Left renal pelvis (tissue), 4 donors: Measurements from ENCODE around the gene KRT80. TPM values are rescaled to one million over a fixed set of nuclear protein-coding genes. Genes with fewer than 3 reads are reported as not detected.

Experiments
- DNase-seq, 4 donors: peaks; one replicate each; pipeline ENCODE4 v3.0.0-alpha.2; 2013; ENCODE audit warnings: low read depth in 4 of 4, low spot score in 3 of 4
- polyA plus RNA-seq, 4 donors: library from polyadenylated mRNA; unstranded; fragments of 120-200 nt; gene quantifications; one replicate each; pipeline ENCODE4 v1.2.1, GENCODE V29; 2013; ENCODE audit not compliant: insufficient read length in 4 of 4

The KRT80 gene
- polyA plus RNA-seq, 4 donors, result 0.11 to 1.5 (median 0.97) TPM

DNA sequence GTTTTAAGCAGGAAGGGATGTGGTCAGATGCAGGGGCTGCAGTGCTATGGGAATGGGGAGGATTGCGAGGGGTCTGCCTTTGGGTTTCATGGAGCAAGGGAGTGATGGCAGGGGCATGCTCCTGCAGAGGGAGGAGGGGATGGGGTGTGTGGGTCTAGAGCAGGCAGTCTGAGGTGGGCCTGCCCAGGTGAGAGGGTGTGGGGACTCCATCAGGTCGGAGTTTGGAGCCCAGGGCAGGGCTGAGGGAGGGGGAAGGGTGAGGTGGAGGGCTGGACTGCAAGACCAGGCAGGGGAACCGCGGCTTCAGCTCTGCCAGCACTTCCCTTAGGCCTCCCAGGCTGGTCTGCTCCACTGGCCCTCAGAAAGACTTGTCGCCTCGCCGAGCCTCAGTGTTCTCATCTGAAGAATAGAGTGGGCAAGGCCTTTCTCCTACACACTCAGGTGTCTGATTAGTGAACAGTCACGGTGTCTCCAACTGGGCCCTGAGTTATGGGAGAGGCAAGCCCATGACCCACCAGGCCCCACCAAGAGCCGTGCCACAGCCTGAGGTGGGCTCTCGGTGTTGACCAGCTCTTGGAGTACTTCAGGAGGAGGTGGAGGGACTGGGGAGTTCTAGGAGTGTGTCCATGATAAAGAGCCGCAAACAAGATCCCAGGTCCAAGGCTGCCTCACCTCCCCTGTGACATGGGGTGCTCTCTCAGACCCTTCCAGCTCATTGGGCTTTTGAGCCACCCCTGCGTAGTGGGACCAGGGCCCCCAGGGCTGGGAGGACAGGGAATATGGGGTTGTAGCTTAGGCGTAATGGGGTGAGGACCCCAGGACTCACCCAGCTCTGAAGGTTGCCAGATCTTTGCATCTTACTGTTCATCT, 20.1 kb upstream of the KRT80 start:
- no peak for DNase-seq

DNA sequence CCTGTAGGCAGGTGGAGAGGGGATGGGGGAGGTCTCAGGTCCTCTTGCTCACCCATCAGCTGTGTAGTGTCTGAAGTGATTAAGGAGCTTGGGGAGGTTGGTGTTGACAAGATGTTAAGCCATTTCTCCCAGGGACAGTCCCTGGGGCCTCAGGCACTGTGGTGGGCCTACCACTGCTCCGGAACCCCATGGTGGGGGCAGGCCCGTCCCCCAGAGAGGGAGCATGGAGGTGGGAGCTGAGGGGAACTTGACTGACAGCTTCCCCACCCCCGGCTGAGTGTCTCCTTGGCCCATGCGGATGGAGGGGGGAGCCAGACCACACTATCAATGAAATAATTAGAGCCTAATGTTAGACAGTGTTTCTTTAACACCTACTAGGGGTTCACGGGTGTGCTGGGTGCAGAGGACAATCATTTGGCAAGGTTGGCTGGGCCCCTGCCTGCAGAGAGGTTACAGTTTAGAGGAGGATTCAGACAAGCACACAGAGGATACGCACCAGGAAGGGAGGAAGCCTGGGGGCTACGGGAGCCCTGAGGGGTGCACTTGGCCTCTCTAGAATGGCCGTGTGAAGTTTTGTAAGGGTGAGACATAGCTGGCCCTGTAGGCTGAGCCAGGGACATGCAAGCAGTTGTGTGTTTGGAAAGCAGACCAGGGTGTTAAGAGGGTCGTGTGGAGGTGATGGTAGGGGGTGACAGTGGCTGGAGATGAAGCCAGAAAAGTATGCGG, 19.3 kb upstream of the KRT80 start:
- no peak for DNase-seq

DNA sequence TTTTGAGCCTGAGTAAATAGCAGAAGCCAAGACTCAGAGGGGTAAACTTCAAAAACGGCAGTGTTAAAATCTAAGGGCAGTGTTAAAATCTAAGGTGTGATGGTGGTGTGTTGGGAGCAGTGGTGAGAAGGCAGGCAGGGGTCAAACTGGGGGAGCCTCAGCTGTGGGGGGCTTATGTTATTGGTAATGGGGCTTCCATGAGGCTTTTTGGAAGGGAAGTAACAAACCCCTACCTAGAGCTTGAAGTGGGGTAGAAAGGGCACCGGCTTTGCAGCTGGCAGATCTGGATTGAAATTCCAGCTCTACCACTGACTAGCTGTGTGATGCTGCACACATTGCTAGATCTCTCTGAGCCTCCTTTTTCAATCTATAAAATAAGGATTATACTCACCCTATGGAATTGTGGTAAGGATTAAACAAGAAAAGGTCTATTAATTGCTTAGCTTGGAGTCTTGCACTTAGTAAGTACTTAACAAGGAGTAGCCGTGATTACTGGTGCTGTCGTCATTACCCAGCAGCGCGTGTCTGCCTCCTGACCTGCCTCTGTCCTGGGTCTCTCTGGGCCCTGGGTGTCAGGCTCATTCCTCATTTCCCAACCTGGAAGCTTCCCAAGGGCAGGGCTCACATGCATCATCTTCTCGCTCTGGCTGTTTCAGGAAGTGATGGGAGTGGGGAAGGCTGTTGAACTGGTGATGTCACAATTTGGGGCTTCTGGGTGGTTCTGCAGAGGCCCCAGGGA, 18.5 kb upstream of the KRT80 start:
- DNase-seq, result no peak

DNA sequence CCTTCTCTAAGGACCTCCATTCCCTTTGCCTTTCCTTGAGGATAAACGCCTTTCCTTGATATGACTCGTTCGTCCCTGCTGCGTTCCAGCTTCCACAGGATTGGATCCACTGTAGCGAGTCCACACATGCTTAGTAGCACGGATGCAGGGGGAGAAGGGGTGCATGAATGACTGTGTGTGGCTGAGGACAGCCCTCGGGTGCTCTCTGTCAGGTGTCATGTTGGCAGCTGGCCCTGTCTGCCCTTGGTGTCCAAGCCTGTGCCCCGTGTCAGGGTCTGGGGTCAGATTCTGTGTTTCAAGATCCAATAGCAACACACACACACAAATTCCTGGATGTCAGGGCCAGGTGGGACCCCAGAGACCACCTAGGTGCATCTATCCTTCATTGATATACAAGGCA, 17.5 kb upstream of the KRT80 start:
- DNase-seq, result no peak

DNA sequence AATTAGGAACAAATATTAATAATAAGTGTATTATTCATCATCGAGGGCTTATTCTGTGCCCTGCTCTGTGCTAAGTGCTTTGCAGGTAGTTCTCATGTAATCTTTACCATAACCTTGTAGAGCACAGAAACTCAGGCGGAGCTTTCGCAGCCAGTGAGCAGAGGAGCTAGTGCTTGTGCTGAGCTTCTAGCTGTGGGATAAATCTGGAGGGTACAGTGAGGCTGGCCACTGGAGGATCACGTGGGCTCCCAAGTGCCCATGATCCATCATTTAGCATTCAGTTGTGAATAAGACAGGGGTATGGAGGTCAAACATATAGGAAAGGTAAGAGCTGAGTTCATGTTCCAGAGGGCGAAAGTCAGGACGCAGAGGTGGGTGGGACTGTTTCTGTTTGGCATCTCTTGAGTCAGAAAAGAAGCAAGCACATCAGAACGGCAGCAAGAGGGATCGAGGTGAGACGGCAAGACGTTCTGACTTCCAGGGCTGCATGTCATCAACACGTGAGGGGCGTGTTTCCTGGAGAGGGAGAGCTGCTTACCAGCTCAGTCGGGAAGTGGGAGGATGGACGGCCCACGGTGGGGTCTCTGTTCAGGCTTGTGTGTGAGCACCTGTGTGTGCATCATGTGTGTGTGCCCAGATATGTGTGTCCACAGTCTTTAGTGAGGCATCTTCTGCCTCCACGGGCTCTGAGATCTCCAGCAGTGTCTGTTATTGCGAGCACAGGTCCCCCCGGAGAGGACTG, 16.8 kb upstream of the KRT80 start:
- DNase-seq, result no peak

DNA sequence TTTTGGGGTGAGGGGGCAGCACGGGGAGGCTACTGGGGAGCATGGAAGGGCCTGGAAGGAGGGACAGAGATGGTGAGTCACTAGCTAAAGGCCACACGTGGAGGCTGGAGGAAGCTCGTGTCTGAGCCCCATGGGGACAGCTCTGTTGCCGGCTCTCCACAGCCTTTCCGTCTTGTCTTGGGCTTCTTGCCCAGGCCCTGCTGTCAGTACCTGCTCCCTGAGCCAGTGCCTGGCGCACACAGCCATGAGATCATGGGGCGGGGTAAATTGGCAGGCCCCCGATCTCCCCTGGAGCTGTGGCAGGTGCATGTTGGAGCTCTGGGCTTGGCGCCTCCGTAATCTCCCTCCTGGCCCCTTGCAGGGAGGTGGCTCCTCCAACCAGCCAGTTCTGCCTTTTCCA, 16.1 kb upstream of the KRT80 start:
- DNase-seq, result no peak

DNA sequence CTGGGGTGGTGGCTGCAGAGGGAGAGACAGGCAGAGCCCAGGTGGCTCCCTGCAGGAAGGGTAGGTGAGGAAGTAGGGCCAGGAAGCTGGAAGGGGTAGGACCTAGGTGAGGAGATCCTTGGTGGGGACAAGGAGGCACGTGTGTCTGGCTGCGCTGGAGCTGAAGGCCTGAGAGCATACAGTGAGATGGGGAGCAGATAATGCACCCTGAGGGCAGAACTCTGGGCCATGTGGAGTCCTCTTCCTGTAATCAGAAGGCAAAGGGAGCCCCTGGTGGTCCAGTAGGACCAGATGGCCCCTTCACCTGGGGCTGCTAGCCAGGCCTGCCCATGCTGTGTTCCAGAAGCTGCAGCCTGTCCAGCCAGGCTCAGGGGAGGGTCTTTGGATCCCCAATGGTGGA, 15.3 kb upstream of the KRT80 start:
- DNase-seq, result no peak

DNA sequence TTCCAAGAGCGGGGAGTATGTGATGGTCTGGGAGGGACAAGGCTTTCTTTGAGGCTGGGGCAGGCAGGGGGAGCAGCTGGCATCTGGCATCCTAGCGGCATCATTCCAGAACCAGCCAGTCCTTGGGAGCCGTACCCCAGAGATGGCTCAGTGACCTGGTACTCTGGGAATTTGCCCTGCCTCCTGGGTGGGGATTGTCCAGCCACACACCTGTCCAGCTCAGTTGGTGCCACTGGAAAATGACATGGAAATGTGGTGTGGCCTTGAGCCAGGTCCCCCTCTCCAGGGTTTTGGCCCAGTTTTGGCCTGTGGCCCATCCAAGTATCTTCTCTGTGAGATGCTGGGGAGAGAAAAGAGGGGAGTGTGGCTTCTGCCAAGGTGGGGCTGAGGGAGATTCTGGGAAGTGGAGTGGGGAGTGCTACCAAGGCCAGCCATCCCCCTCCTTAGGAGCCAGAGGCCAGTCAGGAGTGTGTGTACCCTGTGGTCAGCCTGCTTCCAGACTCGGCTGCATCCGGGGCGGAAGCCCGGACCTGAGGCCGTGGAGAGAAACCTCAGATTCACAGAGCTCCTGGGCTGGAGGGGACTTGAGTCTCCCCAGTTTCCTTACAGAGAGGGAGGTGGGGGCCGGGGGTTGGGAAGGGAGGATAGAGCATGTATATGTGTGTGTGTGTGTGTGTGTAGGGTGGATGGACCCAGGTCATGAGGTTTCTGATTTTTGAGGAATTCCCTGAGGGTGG, 14.7 kb upstream of the KRT80 start:
- no peak for DNase-seq

DNA sequence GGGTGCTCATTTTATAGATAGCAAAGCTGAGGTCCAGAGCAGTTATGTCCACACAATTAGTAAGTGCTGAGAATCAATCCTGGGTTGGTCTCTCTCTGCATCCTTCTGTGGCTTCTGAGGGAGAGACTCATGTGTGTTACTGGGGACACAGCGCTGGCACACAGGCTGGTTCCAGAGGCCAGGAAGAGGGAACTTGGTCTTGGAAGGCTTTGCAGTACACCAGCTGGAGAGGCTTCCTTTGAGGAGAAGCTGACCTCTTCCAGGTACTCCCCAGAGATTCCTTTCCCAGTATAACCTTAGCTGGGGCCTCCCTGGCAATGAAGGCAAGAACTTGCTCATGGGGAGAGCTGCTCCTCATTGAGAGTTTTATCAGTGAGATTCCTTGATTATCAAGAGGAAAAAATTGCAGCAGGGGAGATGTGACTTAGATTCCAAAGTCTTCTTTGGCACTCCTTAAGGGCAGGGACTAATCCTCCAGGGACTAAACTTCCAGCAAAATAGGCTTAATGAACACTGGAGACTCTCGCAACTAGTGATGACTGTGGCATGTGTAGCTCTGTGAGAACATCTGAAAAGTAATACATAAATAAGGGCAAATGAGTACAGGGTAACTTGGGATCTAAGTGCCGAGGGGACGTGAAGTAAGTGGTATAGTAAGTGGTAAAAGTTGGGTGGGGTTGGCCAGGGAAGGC, 13.9 kb upstream of the KRT80 start:
- no peak for DNase-seq

DNA sequence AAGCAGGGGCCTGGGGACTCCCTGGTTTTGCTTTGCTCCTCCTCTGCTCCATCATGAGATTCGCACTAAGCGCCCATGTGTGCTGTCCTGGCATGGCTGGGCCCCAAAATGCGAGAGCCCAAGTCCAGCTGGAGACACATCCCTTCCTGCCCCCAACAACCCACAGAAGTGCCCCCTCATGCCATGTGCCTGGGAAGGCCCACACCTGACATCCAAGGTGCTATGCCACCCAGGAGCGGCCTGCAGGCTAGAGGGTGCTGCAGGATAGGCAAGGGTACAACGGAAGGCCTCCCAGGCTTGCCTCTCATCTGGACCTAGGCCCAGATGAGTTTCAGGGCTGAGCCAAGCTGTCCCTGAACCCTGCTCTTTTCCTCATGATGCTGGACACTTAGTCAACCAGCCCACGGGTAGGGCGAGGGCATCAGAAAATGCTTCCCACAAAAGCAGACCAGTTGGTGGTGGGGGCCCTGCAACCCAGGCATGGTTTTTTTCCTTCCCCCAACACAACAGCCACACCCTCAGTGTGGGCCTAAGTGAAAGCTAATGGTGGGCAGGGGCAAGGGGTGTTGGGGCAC, 13.2 kb upstream of the KRT80 start:
- DNase-seq, result no peak

DNA sequence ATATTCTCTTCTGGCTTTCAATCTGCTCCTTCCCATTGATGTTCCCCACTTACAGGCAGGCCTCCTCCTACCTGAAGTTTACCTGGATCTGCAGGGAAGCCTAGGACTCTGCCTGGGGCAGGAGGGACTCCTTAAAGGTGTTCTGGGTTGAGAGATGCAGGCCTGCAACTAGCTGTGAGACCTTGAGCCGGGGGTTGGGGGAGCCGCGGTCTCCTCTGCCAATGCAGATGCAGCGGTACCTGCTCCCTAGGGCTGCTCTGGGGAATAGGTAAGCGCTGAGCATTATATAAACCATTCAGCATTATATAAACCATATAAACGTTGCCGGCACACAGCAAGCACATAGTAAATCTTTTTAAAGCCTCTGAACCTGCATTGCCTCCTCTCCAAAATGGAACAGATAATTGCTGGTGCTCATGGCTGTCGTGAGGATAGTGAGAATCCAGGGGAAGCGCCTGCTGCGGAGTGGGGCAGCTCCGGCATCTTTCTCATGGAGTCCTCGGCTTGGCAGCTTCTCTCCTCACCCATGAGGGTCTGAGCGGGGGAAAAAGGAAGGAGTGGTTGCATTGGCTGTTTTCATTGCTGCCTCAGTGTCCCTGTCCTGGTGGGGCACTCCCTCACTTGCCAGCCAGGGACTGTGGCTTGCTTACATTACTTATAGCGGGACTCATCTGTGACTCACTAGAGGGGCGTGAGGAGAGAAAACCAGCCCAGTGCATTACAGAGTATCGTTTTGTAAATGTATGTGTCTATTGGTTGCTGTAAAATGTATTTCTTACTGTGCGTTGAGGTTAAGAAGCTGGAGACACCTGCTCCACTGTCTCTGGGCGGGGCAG, 12.5 kb upstream of the KRT80 start:
- DNase-seq, result no peak

DNA sequence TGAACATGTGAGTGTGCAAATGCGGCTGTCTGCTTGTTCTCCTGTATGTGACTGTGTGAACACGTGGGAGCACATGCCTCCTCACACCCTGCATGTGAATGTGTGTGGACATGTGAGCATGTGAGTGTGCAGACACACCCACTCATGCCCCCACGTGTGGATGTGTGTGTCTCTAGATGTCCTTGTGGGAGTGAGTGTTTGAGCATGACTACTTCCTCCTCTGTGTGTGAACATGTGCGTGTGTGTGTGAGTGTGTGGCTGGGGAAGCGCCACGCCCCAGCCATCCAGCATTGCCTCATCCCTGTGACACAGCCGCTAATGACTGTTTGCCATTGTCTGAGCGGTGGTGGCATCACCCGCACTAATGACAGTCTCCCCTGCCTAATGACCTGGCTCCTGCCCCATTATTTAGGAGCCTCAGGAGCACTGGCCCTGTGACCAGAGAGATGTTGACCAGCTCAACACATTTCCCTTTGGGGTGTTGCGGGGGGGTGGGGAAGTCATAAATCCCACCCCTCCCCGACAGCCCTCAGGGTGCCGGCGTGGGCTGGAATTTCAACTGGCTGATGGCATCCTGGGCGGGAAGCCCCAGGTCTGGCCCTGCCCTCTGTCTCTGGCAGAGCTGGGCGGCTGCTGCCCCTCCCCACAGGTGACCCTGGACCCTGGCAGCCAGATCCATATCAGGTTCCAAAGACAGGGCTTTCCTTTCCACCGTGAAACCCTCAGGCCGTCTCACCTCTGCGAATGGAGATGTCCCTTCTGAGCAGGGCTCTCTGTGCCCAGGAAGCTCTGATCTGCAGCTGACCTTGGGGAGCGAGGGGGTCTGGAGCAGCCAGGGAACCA, 11.5 kb upstream of the KRT80 start:
- DNase-seq, result peak in 1 of 4 donors; percentile 75

DNA sequence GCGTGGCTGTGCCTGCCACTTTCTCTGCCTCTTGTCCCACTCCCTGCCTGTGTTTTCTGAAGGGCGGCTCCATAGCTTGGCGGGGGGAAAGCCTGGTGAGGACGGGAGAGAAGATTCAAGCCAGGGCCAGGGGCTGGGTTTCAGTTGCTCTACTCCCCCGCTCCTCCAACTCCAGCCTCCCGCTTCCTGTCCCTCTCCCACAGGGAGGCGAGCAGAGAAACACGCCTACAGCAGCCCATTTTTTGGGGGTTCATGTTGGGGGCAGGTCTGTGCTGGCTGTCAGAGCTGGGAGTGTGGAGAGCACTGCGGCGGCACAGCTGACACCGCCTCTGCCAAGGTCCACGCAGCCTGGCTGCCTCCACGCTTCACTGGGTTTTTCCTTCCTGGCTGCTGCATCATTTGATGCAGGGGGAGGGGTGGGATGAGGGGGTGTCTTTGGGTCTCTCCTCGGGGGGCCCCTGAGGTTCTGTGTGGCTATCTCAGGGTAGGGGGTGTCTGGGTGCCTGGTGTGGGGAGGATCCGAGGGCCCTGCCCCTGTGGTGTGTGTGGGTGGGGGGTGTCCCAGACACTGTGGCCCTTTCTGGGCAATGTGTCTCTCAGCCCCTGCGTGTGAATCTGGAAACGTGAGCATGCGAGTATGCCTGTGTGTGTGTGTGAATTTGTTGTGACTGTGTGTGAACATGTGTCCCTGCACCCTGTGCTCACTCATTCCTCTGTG, 10.7 kb upstream of the KRT80 start:
- DNase-seq, result peak in 1 of 4 donors; percentile 66

DNA sequence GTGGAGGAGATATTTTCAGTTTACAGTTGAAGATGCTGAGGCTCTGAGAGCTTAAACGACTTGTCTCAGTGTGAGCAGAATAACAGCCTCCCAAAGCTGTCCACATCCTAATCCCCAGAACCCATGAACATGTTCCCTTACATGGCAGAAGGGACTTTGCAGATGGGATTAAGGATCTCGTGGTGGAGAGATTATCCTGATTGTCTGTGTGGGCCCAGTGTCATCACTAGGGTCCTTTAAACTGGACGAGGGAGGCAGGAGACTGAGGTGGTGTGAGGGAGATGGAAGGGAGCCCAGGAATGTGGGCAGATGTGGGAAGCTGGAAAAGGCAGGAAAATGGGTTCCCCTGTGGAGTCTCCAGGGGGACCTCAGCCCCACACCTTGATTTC, 9.6 kb upstream of the KRT80 start:
- no peak for DNase-seq

DNA sequence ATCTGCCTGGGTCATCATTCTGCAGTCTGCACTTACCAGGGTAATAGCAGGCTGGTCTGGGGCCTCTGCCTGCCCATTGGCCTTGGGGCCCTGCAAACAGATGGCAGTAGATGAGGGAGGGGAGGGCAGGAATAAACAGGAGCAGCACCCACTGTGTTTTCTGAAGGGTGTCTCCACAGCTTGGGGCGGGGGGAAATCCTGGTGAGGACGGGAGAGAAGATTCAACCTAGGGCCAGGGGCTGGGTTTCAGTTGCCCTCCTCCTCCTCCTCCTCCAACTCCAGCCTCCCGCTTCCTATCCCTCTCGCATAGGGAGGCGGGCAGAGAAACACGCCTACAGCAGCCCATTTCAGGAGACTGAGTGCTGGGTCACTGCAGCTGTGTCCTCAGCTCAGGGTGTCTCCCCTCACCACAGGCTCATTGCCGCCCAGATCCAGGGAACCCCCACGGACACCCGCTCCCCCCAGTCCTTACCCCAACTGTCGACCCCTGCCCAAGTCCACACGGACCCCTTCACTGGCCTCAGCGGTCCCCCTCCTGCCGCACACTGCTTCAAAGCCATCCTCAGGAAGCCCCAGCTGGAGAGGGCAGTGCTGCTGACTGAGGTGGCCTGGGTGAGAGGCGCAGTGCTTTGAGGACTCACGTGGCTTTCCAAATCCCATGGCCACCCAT, 9.1 kb upstream of the KRT80 start:
- no peak for DNase-seq
